NCI-H2171 treated with DMSO at 0.1 percent for 48 hours (cell line): ENCODE measurements around the gene CRYBG2.

Experiments used
- DNase-seq: peaks from one replicate; lab custom pipeline; 2025; lab: John Stamatoyannopoulos, UW

Gene CRYBG2

DNA sequence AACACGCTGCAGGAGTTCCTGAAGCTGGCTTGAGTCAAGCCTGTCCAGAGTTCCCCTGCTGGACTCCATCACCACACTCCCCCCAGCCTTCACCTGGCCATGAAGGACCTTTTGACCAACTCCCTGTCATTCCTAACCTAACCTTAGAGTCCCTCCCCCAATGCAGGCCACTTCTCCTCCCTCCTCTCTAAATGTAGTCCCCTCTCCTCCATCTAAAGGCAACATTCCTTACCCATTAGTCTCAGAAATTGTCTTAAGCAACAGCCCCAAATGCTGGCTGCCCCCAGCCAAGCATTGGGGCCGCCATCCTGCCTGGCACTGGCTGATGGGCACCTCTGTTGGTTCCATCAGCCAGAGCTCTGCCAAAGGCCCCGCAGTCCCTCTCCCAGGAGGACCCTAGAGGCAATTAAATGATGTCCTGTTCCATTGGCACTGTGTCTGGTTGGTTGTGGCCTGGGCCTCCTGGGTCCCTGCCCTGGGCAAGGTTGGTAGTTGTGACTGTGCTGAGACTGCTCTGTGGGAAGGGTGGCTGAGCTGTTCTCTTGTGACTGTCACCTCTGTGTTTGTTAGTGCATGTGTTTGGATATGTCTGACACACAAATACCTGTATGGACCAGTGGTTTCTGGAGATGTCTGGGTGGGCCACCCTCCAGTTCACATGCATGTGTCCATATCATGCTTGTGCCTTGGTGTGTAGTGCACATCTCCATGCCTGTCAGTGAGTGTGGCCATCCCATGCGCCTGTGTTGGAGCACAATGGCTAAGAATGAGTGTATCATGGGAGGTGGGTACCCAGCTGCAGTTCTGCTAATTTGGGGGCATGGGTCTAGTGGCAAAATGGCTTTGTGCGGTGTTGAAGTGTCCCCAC is 72.6 kb downstream of the CRYBG2 start:
- DNase-seq: no peak

DNA sequence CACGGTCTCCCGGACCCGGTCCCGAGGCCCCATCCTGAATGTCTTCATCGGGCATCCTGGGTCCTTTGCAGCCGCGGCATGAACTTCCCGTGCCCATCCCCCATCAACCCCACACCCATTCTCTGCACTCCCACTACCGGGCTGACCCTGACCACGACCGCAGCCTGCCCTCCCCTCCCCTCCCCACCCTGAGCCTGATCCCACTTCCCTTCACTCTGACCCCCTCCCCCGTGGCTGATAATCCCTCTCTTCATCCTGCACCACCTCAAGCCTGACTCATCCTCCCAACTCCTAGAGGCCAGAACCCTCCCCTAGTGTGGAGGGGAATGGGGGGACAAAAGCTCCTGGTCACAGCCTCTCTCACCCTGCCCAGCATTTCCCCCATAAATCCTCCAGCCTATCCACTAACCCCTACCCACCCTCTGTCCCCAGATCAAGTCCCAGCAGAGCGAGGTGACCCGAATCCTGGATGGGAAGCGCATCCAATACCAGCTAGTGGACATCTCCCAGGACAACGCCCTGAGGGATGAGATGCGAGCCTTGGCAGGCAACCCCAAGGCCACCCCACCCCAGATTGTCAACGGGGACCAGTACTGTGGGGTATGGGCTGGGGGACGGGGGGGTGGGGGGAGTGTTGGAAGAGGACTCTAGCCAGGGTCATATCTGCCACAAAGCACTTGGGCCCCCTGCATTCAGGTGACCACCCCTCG is 73.4 kb downstream of the CRYBG2 start:
- no peak for DNase-seq

DNA sequence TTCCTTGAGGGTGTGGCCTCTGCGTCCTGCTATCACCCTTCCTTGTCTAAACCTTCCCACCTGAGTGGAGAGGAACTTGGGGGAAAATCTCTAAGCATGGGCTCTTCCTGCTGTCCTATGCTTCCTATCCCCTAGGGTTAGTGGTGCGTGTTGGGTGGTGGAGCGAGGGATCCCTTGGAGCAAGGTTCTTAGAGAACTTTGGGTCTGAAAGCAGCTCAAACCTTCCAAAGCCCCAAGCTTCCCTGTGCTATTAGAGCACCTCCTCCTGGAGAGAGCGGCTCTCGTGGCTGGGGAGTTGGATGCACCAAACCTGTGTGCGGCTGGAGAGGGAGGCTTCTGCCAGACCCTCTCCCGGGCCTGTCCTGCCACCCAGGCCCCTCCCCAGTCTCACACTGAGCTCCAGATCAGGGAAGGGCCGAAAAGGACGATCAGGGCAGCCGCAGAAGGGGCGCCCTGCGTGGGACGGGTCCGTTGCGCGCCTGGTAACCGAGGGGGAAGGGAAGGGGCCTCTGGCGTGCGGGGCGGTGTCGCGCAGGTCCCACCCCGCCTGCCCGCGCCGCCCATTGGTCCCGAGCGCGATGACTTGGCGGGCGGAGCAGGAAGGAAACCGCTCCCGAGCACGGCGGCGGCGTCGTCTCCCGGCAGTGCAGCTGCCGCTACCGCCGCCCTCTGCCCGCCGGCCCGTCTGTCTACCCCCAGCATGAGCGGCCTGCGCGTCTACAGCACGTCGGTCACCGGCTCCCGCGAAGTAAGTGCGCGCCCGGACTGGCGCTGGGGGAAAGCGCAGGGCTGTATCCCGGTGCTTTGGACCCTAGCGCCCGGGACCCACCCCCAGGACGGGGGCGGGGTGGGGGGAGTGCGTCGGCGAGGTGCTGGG is 74.2 kb downstream of the CRYBG2 start, which contains the start of gene SH3BGRL3:
Gene SH3BGRL3 (plus strand): TSS at position 631 of the 877 bp plus-strand sequence. CDS start 70 bp downstream, at position 701.
- peak; percentile 86 for DNase-seq

DNA sequence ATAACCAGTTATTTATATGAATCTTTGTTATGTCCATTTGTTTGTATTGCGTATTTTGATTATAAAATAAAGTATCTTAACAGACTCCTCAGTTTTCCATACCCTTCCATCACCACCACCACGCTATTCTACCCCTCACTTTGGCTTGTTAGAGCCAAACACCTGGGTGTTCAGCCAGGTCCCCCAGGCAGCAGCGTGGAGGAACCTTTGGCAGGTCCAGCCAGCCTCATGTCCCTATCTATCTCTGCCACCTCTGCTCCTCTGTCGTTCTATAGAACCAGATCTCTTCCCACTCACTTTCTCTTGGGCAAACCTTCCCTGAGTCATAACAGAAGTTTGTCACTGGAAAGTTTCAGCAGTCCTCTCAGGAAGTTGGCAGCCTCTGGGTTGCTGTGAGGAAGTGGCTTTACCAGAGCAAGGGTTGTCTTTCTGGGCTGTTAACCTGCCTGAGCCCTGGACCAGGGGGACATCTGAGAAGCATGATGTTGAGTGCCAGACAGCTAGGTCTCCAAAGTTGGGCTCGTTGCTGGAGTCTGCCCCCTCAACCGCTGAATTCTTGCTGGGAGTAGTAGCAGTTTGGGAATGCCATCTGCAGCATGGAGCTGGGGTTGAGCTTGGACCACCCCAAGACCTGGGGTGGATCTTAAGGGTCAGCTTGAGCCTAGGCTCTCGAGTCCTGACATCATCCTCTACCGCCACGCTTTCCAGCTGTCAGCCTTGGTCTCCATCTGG is 75.0 kb downstream of the CRYBG2 start:
- DNase-seq: no peak

DNA sequence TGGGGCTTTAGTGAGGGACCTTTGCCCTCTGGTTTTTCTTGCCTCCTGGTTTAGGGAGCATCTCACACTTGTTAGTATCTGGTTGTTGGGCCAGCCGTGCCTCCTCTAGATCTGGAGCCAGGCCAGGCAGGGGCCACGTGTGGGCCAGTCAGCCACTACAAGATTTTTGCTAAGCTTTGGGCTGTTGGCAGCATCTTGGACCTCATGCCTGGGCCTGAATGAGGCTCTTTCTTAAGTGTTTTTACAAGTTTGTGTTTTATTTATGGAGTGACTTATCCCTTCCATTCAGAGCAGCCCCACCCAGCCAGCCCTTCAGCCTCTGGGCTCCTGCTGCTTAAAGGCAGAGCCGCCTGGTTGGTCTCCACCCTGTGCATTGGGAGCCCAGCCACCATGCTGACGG is 75.6 kb downstream of the CRYBG2 start:
- no peak for DNase-seq

DNA sequence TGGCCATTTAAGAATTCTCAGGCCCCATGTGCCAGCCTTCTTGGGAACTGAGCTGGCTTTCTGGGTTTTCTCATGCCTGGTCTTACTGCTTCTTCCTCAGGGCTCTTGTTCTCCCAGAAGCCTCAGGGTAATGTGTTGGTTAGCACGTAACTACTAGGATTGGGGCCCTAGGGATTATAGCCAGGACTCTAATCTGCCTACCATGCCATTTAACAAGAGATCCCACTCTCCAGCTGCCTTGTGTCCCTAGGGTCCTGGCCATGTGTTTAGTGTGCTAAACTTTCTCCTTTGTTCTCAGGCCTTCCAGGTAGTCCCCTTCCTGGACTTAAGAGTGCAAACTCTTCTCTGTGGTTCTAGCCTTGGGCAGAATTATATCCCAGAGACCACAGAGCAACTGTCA is 76.2 kb downstream of the CRYBG2 start:
- DNase-seq: no peak

DNA sequence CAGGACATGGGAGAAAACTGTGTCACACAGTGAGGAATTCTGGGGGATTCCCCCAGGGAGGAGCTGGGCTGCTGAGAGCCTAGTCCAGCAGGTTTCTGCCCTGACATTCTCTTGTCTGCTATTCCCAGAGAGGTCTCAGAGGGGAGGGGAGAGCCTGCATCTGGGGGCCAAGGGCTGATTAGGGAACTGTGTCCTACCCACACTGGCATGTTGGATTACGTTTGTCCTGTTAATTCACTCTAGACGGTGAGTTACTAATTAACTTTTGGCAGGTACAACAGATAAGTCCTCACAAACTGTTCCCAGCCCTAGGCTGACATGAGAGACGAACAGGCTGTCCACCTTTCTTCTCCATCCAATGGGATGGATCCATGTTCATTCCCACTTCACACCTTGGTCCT is 76.7 kb downstream of the CRYBG2 start:
- DNase-seq: no peak

DNA sequence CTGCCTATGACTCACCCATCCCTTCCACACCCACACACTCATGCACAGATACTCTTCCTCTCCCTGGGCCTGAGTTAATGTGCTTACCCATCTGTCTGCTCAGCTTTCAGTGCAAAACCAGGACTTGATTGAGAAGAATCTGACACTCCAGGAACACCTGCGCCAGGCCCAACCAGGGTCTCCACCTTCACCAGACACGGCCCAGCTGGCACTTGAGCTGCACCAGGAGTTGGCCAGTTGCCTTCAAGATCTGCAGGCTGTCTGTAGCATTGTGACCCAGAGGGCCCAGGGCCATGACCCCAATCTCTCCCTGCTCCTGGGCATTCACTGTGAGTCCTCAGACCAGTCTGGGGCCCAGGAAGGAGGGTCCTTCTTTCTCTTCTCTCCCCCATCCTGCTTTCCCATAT is 77.5 kb downstream of the CRYBG2 start:
- no peak for DNase-seq

DNA sequence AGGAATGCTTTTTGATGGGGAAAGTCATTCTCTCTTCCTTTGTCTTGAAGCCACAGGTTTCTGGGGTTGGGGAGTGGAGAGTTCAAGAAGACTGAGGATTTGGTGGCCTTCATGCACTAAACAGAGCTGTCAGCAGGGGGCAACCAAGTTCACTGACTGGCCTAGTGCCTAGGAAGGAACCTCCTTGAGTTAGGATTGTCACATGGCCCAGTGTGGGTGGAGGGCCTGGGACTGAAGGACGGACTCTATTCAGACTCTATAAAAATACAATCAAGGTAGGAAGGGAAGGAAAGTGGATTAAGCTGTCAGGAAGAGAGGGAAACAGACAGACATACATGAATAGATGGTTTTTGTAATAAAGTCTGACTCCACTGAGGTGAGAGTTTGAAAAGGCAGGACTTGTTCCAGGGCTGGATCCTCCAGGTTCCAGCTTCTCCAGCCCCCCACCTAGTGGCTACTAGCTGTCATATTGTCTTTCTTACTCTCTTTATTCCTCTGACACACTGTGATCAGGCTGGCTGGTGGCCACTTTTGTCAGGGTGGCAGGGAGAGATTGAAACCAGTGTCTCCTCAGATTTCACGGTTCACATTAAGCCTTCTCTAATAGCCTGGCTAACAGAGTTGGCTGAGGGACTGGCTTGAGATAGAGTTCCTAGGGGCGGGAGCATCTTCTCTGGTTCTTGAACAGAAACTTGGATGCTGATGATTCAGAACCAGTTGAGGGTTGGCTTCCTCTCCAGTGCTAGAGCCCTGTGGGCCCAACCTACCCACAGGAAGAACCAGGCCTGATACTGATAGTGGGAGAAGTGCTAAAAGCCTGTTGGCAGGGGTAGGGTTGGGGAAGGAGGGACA is 78.1 kb downstream of the CRYBG2 start:
- DNase-seq: peak; percentile 50

DNA sequence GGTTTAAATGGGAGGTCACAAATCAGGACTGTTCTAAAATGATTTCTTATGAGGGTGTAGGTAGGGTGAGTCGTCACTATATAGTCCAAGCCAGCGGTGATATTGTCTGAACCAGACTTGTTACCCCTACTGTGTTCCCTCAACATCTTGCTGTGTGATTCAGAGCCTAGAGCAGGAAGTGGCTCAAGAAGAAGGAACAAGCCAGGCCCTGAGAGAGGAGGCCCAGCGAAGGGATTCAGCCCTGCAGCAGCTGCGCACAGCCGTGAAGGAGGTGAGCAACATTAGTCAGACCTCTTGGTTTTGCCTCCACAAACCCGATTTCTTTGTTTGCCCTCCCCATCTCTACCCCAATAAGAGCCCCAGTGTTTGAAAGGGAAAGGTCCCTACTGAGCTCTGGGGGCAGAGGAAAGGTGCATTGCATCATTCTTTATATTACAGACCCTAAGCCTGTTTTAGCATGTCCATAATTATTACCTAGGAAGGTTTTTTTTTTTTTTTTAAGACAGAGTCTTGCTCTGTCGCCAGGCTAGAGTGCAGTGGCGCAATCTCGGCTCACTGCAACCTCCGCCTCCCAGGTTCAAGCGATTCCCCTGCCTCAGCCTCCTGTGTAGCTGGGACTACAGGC is 79.0 kb downstream of the CRYBG2 start:
- DNase-seq: no peak
